Measurements from ENCODE around the gene CFAP97D2.

- TF ChIP-seq CTCF (IDR thresholded peaks at IDR 0.05) (no peak), POLR2A (IDR thresholded peaks at IDR 0.05) (no peak)
Observed at GRCh38 chr13:114235697-114236096, 56.6 kb downstream of the CFAP97D2 start.

Data from vagina (tissue), 2 donors.